ENCODE data around the gene CLDN7.

CLDN7 gene

GRCh38 chr17:7282752-7283321 lies 20.6 kb upstream of the CLDN7 start:
- Histone ChIP-seq H3K9ac (ENCODE audit: low read length) (no peak overlapping the region), H3K4me1 (ENCODE audit: control insufficient read depth, low read depth, low read length) (peaks cover 10% of the 10 kb centered on the region), H3K27ac (ENCODE audit: low read length) (no peak overlapping the region)

GRCh38 chr17:7281953-7282751 lies 19.9 kb upstream of the CLDN7 start:
- Histone ChIP-seq H3K27me3 (ENCODE audit: control insufficient read depth, insufficient read depth, low read length) (peaks cover 13% of the 10 kb centered on the region), H3K4me1 (ENCODE audit: control insufficient read depth, low read depth, low read length) (peaks cover 10% of the 10 kb centered on the region), H3K27ac (ENCODE audit: low read length) (no peak overlapping the region), H3K9me3 (ENCODE audit: control insufficient read depth, low read depth, low read length) (no peaks in the 10 kb centered on the region), H3K4me3 (ENCODE audit: low read length) (peak overlapping the region; percentile 61), H3K36me3 (ENCODE audit: control insufficient read depth, low read depth, low read length) (peaks cover 3% of the 10 kb centered on the region), H3K9ac (ENCODE audit: low read length) (peak overlapping the region; percentile 49)

More at GRCh38 chr17:7282752-7283321, 20.6 kb upstream of the CLDN7 start:
- Histone ChIP-seq H3K9me3 (ENCODE audit: control insufficient read depth, low read depth, low read length) (no peaks in the 10 kb centered on the region), H3K36me3 (ENCODE audit: control insufficient read depth, low read depth, low read length) (peaks cover 3% of the 10 kb centered on the region), H3K27me3 (ENCODE audit: control insufficient read depth, insufficient read depth, low read length) (peaks cover 13% of the 10 kb centered on the region), H3K4me3 (ENCODE audit: low read length) (peak overlapping the region; percentile 61)

GRCh38 chr17:7281074-7281952 lies 19.0 kb upstream of the CLDN7 start, which contains the start of gene SLC2A4:
Gene SLC2A4 (plus strand): TSS chr17:7281718. CDS start chr17:7281935, 217 bp downstream.
- Histone ChIP-seq H3K27ac (ENCODE audit: low read length) (no peak within 1 kb of the TSS), H3K9ac (ENCODE audit: low read length) (peak within 1 kb of the TSS; percentile 64), H3K9me3 (ENCODE audit: control insufficient read depth, low read depth, low read length) (no peaks in the 10 kb centered on the region), H3K4me3 (ENCODE audit: low read length) (peak within 1 kb of the TSS; percentile 61), H3K36me3 (ENCODE audit: control insufficient read depth, low read depth, low read length) (peaks cover 3% of the 10 kb centered on the region), H3K27me3 (ENCODE audit: control insufficient read depth, insufficient read depth, low read length) (peaks cover 13% of the 10 kb centered on the region), H3K4me1 (ENCODE audit: control insufficient read depth, low read depth, low read length) (peaks cover 10% of the 10 kb centered on the region)

- H3K27ac ChIP-seq (ENCODE audit: low read length) = no peak overlapping the region
- H3K36me3 ChIP-seq (ENCODE audit: control insufficient read depth, low read depth, low read length) = peaks cover 3% of the 10 kb centered on the region
- H3K27me3 ChIP-seq (ENCODE audit: control insufficient read depth, insufficient read depth, low read length) = peaks cover 13% of the 10 kb centered on the region
- H3K9ac ChIP-seq (ENCODE audit: low read length) = peak overlapping the region; percentile 64
- H3K4me1 ChIP-seq (ENCODE audit: control insufficient read depth, low read depth, low read length) = peaks cover 10% of the 10 kb centered on the region
- H3K9me3 ChIP-seq (ENCODE audit: control insufficient read depth, low read depth, low read length) = no peaks in the 10 kb centered on the region
- H3K4me3 ChIP-seq (ENCODE audit: low read length) = peak overlapping the region; percentile 61
Measured at GRCh38 chr17:7280519-7281073, 18.3 kb upstream of the CLDN7 start.

- Histone ChIP-seq H3K36me3 (ENCODE audit: control insufficient read depth, low read depth, low read length) (no peaks in the 10 kb centered on the region), H3K9me3 (ENCODE audit: control insufficient read depth, low read depth, low read length) (no peaks in the 10 kb centered on the region), H3K27me3 (ENCODE audit: control insufficient read depth, insufficient read depth, low read length) (peaks cover 13% of the 10 kb centered on the region), H3K9ac (ENCODE audit: low read length) (no peak overlapping the region), H3K4me1 (ENCODE audit: control insufficient read depth, low read depth, low read length) (peaks cover 10% of the 10 kb centered on the region), H3K4me3 (ENCODE audit: low read length) (no peak overlapping the region), H3K27ac (ENCODE audit: low read length) (no peak overlapping the region)
Measured at GRCh38 chr17:7279448-7279847, 17.2 kb upstream of the CLDN7 start.

GRCh38 chr17:7266784-7267183 lies 4.5 kb upstream of the CLDN7 start:
- H3K4me1 ChIP-seq (ENCODE audit: control insufficient read depth, low read depth, low read length) = peaks cover 3% of the 10 kb centered on the region
- no peak overlapping the region for H3K27ac ChIP-seq (ENCODE audit: low read length)
- no peak overlapping the region for H3K9ac ChIP-seq (ENCODE audit: low read length)

GRCh38 chr17:7263801-7264078 lies 1.5 kb upstream of the CLDN7 start:
- H3K9me3 ChIP-seq (ENCODE audit: control insufficient read depth, low read depth, low read length) = no peaks in the 10 kb centered on the region
- H3K36me3 ChIP-seq (ENCODE audit: control insufficient read depth, low read depth, low read length) = peaks cover 9% of the 10 kb centered on the region
- H3K27ac ChIP-seq (ENCODE audit: low read length) = peak overlapping the region; percentile 68
- H3K27me3 ChIP-seq (ENCODE audit: control insufficient read depth, insufficient read depth, low read length) = peaks cover 38% of the 10 kb centered on the region
- H3K4me1 ChIP-seq (ENCODE audit: control insufficient read depth, low read depth, low read length) = peaks cover 3% of the 10 kb centered on the region
- peak overlapping the region; percentile 40 for H3K9ac ChIP-seq (ENCODE audit: low read length)
- H3K4me3 ChIP-seq (ENCODE audit: low read length) = peak overlapping the region; percentile 93

More at GRCh38 chr17:7266784-7267183, 4.5 kb upstream of the CLDN7 start:
- peaks cover 22% of the 10 kb centered on the region for H3K27me3 ChIP-seq (ENCODE audit: control insufficient read depth, insufficient read depth, low read length)
- H3K9me3 ChIP-seq (ENCODE audit: control insufficient read depth, low read depth, low read length) = no peaks in the 10 kb centered on the region
- no peak overlapping the region for H3K4me3 ChIP-seq (ENCODE audit: low read length)
- no peaks in the 10 kb centered on the region for H3K36me3 ChIP-seq (ENCODE audit: control insufficient read depth, low read depth, low read length)

- peak overlapping the region; percentile 95 for H3K9ac ChIP-seq (ENCODE audit: low read length)
- H3K27ac ChIP-seq (ENCODE audit: low read length) = peak overlapping the region; percentile 70
- no peaks in the 10 kb centered on the region for H3K9me3 ChIP-seq (ENCODE audit: control insufficient read depth, low read depth, low read length)
- peaks cover 38% of the 10 kb centered on the region for H3K27me3 ChIP-seq (ENCODE audit: control insufficient read depth, insufficient read depth, low read length)
- H3K36me3 ChIP-seq (ENCODE audit: control insufficient read depth, low read depth, low read length) = peaks cover 13% of the 10 kb centered on the region
- H3K4me1 ChIP-seq (ENCODE audit: control insufficient read depth, low read depth, low read length) = peaks cover 3% of the 10 kb centered on the region
- H3K4me3 ChIP-seq (ENCODE audit: low read length) = peak overlapping the region; percentile 93
Measured at GRCh38 chr17:7262935-7263800, 890 bp upstream of the CLDN7 start.

- H3K27me3 ChIP-seq (ENCODE audit: control insufficient read depth, insufficient read depth, low read length) = peaks cover 38% of the 10 kb centered on the region
- H3K9me3 ChIP-seq (ENCODE audit: control insufficient read depth, low read depth, low read length) = no peaks in the 10 kb centered on the region
- H3K4me3 ChIP-seq (ENCODE audit: low read length) = peak overlapping the region; percentile 93
- peaks cover 17% of the 10 kb centered on the region for H3K36me3 ChIP-seq (ENCODE audit: control insufficient read depth, low read depth, low read length)
- peak overlapping the region; percentile 75 for H3K27ac ChIP-seq (ENCODE audit: low read length)
- H3K4me1 ChIP-seq (ENCODE audit: control insufficient read depth, low read depth, low read length) = peaks cover 3% of the 10 kb centered on the region
- peak overlapping the region; percentile 95 for H3K9ac ChIP-seq (ENCODE audit: low read length)
Measured at GRCh38 chr17:7261379-7262191, 693 bp downstream of the CLDN7 start.
